HepG2 (cell line): ENCODE data around the gene PPFIA4. TPM values are rescaled to one million over a fixed set of nuclear protein-coding genes. Genes with fewer than 3 reads are reported as not detected.

ENCODE experiments used
- FOXA1 ChIP-seq, 2 experiments: fragments of 450-650 bp in 1 of 2; sonication (generic) in 1 of 2; formaldehyde crosslinking in 1 of 2; IDR thresholded peaks; 2 replicates each; pipeline versions ENCODE4 v1.4.0 to v1.6.1; 2016 to 2020; ENCODE audit warnings: missing genetic modification reagents in 1 of 2
- FOXA3 ChIP-seq: IDR thresholded peaks from 2 replicates; pipeline ENCODE4 v1.6.1; 2016; ENCODE audit warnings: missing genetic modification reagents, missing compliant biosample characterization
- GATAD2A ChIP-seq: IDR thresholded peaks from 2 replicates; pipeline ENCODE4 v1.6.1; 2016
- JUNB ChIP-seq: sonication (generic); formaldehyde crosslinking; IDR thresholded peaks from 2 replicates; pipeline ENCODE4 v1.8.0; 2022; ENCODE audit warnings: missing genetic modification reagents, mild to moderate bottlenecking, borderline replicate concordance
- KDM5A ChIP-seq: fragments of 200-600 bp; sonication (generic); IDR thresholded peaks from 2 replicates; pipeline ENCODE4 v1.7.0; 2018; ENCODE audit warnings: antibody characterized with exemption, mild to moderate bottlenecking, low read length, borderline replicate concordance
- NFIC ChIP-seq: IDR thresholded peaks from 2 replicates; pipeline ENCODE4 v1.6.1; 2012; ENCODE audit warnings: mild to moderate bottlenecking, low read length, inconsistent platforms
- RFXANK ChIP-seq: IDR thresholded peaks from 2 replicates; pipeline ENCODE4 v1.6.1; 2016
- SALL2 ChIP-seq: sonication (generic); formaldehyde crosslinking; IDR thresholded peaks from 2 replicates; pipeline ENCODE4 v1.8.1; 2023; ENCODE audit warnings: mild to moderate bottlenecking, missing genetic modification reagents, inconsistent platforms
- SMAD1 ChIP-seq: sonication (generic); formaldehyde crosslinking; IDR thresholded peaks from 2 replicates; pipeline ENCODE4 v1.4.0; 2020; ENCODE audit warnings: missing genetic modification reagents, low read depth, mild to moderate bottlenecking, borderline replicate concordance
- THYN1 ChIP-seq: sonication (generic); formaldehyde crosslinking; IDR thresholded peaks from 2 replicates; pipeline ENCODE4 v1.8.1; 2023; ENCODE audit warnings: low read depth, mild to moderate bottlenecking, moderate library complexity, missing genetic modification reagents, borderline replicate concordance
- TSC22D2 ChIP-seq: sonication (generic); formaldehyde crosslinking; IDR thresholded peaks from 2 replicates; pipeline ENCODE4 v1.5.1; 2020; ENCODE audit warnings: missing genetic modification reagents, mild to moderate bottlenecking, borderline replicate concordance
- U2AF2 ChIP-seq: fragments of 200-400 bp; formaldehyde crosslinking; IDR thresholded peaks from 2 replicates; pipeline ENCODE4 v1.6.1; 2017; ENCODE audit warnings: low read depth, mild to moderate bottlenecking, low read length
- ZNF274 ChIP-seq: sonication (generic); formaldehyde crosslinking; IDR thresholded peaks from 2 replicates; pipeline ENCODE4 v1.5.1; 2020; ENCODE audit warnings: mild to moderate bottlenecking, missing genetic modification reagents
- ZNF543 ChIP-seq: sonication (generic); formaldehyde crosslinking; IDR thresholded peaks from 2 replicates; pipeline ENCODE4 v1.4.0; 2020; ENCODE audit warnings: mild to moderate bottlenecking, missing genetic modification reagents
- ZNF558 ChIP-seq: sonication (generic); formaldehyde crosslinking; IDR thresholded peaks from 2 replicates; pipeline ENCODE4 v1.9.0; 2022; ENCODE audit warnings: mild to moderate bottlenecking, missing genetic modification reagents, borderline replicate concordance
- ZNF782 ChIP-seq: sonication (generic); formaldehyde crosslinking; IDR thresholded peaks from 2 replicates; pipeline ENCODE4 v1.4.0; 2020; ENCODE audit warnings: missing genetic modification reagents, mild to moderate bottlenecking, borderline replicate concordance
- polyA plus RNA-seq, 8 experiments: library from polyadenylated mRNA; depleted of rRNA in 3 of 8; stranded (reverse) in 7 of 8; unstranded in 1 of 8; fragments of >200 nt; fragmentation: Illumina TruSeq in 4 of 8; extraction: Trizol in 4 of 8; gene quantifications; 2 replicates each; pipeline versions ENCODE4 v1.2.1 to v1.2.3, GENCODE V29; 2011 to 2016; ENCODE audit warnings: low read depth in 4 of 8, missing spikeins in 1 of 8, mixed read lengths in 1 of 8; ENCODE audit not compliant: insufficient read depth in 1 of 8
- total RNA-seq, 5 experiments: library from RNA; depleted of rRNA; stranded (reverse); fragments of >200 nt; fragmentation: Illumina TruSeq; extraction: Trizol; gene quantifications; 2 replicates each; pipeline ENCODE4 v1.2.3, GENCODE V29; 2016; ENCODE audit warnings: low read depth in 1 of 5
- TF ChIP-seq, protein P1 (sequence below): sonication (generic); formaldehyde crosslinking; IDR thresholded peaks from 2 replicates; pipeline ENCODE4 v1.4.0; 2020; ENCODE audit warnings: missing genetic modification reagents, borderline replicate concordance
- TF ChIP-seq, protein P2 (sequence below): sonication (generic); formaldehyde crosslinking; IDR thresholded peaks from 2 replicates; pipeline ENCODE4 v1.4.0; 2020; ENCODE audit warnings: missing genetic modification reagents

The PPFIA4 gene
- total and polyA plus RNA-seq, 2 of the 13 experiments (the other 11 are each of a cell fraction or from before 2014, with no cell fraction given), result 6.4 TPM; not detected in 1

DNA sequence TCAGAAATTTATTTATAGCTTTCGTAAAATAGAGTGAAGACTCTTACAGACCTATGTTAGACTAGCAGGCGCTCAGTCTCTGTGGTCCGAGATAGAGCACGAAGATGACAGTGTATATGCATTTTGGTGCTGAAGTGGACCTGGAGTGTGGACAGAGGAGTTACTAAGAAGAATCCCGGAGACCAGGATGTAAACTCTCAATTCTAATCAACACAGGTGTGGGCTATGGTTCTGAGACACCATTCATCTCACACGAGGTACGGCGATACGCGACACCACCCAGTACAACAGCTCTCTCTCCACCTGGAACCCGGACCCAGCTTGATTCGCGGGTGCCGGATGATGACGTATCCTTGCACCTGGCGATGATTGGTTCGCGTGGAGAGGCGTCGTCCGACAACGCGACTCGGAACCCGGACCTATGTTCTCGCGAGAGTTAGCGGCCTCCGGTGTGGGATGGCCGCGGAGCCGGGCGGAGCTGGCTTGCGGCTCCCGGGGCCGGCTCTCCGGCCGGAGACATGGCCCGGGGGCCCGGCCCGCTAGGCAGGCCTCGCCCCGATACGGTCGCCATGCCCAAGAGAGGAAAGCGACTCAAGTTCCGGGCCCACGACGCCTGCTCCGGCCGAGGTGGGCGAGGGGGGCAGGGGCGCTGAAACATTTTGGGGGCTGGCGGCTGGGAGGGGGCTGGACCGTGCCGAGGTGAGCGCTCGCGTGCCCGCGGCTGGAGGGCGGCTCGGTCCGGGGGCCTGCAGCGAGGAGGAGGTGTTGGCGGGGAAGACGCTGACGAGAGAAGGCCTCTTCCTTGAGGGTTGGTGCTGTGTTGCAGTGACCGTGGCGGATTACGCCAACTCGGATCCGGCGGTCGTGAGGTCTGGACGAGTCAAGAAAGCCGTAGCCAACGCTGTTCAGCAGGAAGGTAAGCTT is 19.1 kb upstream of the PPFIA4 start, which contains the start of gene TMEM183A (continued):
- TF ChIP-seq, protein P1, sequence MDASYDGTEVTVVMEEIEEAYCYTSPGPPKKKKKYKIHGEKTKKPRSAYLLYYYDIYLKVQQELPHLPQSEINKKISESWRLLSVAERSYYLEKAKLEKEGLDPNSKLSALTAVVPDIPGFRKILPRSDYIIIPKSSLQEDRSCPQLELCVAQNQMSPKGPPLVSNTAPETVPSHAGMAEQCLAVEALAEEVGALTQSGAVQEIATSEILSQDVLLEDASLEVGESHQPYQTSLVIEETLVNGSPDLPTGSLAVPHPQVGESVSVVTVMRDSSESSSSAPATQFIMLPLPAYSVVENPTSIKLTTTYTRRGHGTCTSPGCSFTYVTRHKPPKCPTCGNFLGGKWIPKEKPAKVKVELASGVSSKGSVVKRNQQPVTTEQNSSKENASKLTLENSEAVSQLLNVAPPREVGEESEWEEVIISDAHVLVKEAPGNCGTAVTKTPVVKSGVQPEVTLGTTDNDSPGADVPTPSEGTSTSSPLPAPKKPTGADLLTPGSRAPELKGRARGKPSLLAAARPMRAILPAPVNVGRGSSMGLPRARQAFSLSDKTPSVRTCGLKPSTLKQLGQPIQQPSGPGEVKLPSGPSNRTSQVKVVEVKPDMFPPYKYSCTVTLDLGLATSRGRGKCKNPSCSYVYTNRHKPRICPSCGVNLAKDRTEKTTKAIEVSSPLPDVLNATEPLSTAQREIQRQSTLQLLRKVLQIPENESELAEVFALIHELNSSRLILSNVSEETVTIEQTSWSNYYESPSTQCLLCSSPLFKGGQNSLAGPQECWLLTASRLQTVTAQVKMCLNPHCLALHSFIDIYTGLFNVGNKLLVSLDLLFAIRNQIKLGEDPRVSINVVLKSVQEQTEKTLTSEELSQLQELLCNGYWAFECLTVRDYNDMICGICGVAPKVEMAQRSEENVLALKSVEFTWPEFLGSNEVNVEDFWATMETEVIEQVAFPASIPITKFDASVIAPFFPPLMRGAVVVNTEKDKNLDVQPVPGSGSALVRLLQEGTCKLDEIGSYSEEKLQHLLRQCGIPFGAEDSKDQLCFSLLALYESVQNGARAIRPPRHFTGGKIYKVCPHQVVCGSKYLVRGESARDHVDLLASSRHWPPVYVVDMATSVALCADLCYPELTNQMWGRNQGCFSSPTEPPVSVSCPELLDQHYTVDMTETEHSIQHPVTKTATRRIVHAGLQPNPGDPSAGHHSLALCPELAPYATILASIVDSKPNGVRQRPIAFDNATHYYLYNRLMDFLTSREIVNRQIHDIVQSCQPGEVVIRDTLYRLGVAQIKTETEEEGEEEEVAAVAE, result peak; percentile 97
- peak; percentile 84; the same call in 1 of the 2 replicates for TF ChIP-seq RFXANK (CRISPR knock-in tag)
- TF ChIP-seq KDM5A, result peak; percentile 93
- TF ChIP-seq ZNF274 (CRISPR knock-in tag), result no peak
- peak; percentile 42; the same call in 1 of the 2 replicates for TF ChIP-seq GATAD2A (CRISPR knock-in tag)
- TF ChIP-seq ZNF558 (CRISPR knock-in tag), result peak; percentile 48; the same call in 1 of the 2 replicates
- no peak for TF ChIP-seq U2AF2
- no peak for TF ChIP-seq FOXA1 (IDR thresholded peaks at IDR 0.05)
- peak; percentile 45 for TF ChIP-seq FOXA1 (CRISPR knock-in tag; IDR thresholded peaks at IDR 0.05)
- peak; percentile 86; the same call in 1 of the 2 replicates for TF ChIP-seq SMAD1
- peak; percentile 88; the same call in 1 of the 2 replicates for TF ChIP-seq ZNF543 (CRISPR knock-in tag)
- no peak for TF ChIP-seq TSC22D2 (CRISPR knock-in tag)
- no peak for TF ChIP-seq JUNB (CRISPR knock-in tag)
- TF ChIP-seq SALL2 (CRISPR knock-in tag), result no peak
- no peak; the same call in 1 of the 2 replicates for TF ChIP-seq THYN1 (CRISPR knock-in tag)
- no peak for TF ChIP-seq NFIC
- peak; percentile 48; the same call in 1 of the 2 replicates for TF ChIP-seq ZNF782 (CRISPR knock-in tag)
- TF ChIP-seq FOXA3, result peak; percentile 49; the same call in 1 of the 2 replicates
- TF ChIP-seq, protein P2, sequence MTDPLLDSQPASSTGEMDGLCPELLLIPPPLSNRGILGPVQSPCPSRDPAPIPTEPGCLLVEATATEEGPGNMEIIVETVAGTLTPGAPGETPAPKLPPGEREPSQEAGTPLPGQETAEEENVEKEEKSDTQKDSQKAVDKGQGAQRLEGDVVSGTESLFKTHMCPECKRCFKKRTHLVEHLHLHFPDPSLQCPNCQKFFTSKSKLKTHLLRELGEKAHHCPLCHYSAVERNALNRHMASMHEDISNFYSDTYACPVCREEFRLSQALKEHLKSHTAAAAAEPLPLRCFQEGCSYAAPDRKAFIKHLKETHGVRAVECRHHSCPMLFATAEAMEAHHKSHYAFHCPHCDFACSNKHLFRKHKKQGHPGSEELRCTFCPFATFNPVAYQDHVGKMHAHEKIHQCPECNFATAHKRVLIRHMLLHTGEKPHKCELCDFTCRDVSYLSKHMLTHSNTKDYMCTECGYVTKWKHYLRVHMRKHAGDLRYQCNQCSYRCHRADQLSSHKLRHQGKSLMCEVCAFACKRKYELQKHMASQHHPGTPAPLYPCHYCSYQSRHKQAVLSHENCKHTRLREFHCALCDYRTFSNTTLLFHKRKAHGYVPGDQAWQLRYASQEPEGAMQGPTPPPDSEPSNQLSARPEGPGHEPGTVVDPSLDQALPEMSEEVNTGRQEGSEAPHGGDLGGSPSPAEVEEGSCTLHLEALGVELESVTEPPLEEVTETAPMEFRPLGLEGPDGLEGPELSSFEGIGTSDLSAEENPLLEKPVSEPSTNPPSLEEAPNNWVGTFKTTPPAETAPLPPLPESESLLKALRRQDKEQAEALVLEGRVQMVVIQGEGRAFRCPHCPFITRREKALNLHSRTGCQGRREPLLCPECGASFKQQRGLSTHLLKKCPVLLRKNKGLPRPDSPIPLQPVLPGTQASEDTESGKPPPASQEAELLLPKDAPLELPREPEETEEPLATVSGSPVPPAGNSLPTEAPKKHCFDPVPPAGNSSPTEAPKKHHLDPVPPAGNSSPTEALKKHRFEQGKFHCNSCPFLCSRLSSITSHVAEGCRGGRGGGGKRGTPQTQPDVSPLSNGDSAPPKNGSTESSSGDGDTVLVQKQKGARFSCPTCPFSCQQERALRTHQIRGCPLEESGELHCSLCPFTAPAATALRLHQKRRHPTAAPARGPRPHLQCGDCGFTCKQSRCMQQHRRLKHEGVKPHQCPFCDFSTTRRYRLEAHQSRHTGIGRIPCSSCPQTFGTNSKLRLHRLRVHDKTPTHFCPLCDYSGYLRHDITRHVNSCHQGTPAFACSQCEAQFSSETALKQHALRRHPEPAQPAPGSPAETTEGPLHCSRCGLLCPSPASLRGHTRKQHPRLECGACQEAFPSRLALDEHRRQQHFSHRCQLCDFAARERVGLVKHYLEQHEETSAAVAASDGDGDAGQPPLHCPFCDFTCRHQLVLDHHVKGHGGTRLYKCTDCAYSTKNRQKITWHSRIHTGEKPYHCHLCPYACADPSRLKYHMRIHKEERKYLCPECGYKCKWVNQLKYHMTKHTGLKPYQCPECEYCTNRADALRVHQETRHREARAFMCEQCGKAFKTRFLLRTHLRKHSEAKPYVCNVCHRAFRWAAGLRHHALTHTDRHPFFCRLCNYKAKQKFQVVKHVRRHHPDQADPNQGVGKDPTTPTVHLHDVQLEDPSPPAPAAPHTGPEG (CRISPR knock-in tag), result no peak
